B cell (primary cell): ENCODE measurements around the gene USP7. TPM values are rescaled to one million over a fixed set of nuclear protein-coding genes. Genes with fewer than 3 reads are reported as not detected.

Experiments used
- ATAC-seq: fragments of 200-7000 bp; cut with Tn5 transposase; one replicate; pipeline ENCODE4 v1.10.0; 2021; ENCODE audit warnings: low read depth, mild to moderate bottlenecking, moderate number of reproducible peaks, moderate library complexity
- CTCF ChIA-PET: fragments of 350-600 bp; sonication (Branson Sonifier 250); formaldehyde crosslinking; loops from one replicate; lab custom pipeline; 2021; ENCODE audit warnings: antibody characterized with exemption, inconsistent platforms; lab: Charles Lee
- POLR2A ChIA-PET: fragments of 350-600 bp; sonication (Branson Sonifier 250); formaldehyde crosslinking; loops from one replicate; lab custom pipeline; 2021; ENCODE audit warnings: antibody characterized with exemption; lab: Charles Lee
- DNase-seq: peaks from one replicate; pipeline ENCODE4 v3.0.0; 2013
- H2AFZ ChIP-seq: 2 replicates; pipeline ENCODE4 v1.6.1; 2012; ENCODE audit warnings: mild to moderate bottlenecking, low read depth, low read length; ENCODE audit not compliant: insufficient read depth, poor library complexity, severe bottlenecking
- H3K27ac ChIP-seq, 2 donors: 1 replicate in 1 of 2; 2 replicates in 1 of 2; pipeline ENCODE4 v1.5.1; 2012 to 2013; ENCODE audit warnings: low read length in 2 of 2, mild to moderate bottlenecking in 2 of 2, moderate library complexity in 1 of 2
- H3K27me3 ChIP-seq, 4 experiments: fragments of 200-600 bp in 1 of 4; sonication (generic) in 1 of 4; replicated peaks in 1 of 4; 1 replicate in 2 of 4; 2 replicates in 2 of 4; pipeline versions ENCODE4 v1.6.1 to v1.7.0; 2013 to 2016; ENCODE audit warnings: low read length in 3 of 4, mild to moderate bottlenecking in 2 of 4, mixed read lengths in 1 of 4, moderate library complexity in 1 of 4; ENCODE audit not compliant: insufficient read depth in 4 of 4, control insufficient read depth in 3 of 4; ENCODE audit errors: control extremely low read depth in 1 of 4
- H3K36me3 ChIP-seq, 2 experiments: replicated peaks in 1 of 2; 1 replicate in 1 of 2; 2 replicates in 1 of 2; pipeline versions ENCODE4 v1.6.1 to v1.7.1; 2013; ENCODE audit warnings: low read length in 1 of 2; ENCODE audit not compliant: insufficient read depth in 2 of 2, control insufficient read depth in 1 of 2; ENCODE audit errors: control extremely low read depth in 1 of 2, extremely low read depth in 1 of 2
- H3K4me1 ChIP-seq, 2 donors: fragments of 200-600 bp in 1 of 2; sonication (generic) in 1 of 2; 1 replicate in 1 of 2; 2 replicates in 1 of 2; pipeline versions ENCODE4 v1.5.1 to v1.6.1; 2013 to 2017; ENCODE audit warnings: low read length in 2 of 2; ENCODE audit not compliant: control insufficient read depth in 2 of 2, insufficient read depth in 2 of 2
- H3K4me2 ChIP-seq: replicated peaks from 2 replicates; pipeline ENCODE3; 2012; ENCODE audit warnings: mild to moderate bottlenecking, low read depth, low read length; ENCODE audit not compliant: poor library complexity, severe bottlenecking
- H3K4me3 ChIP-seq, 5 experiments: fragments of 200-600 bp in 1 of 5; sonication (generic) in 1 of 5; 1 replicate in 3 of 5; 2 replicates in 2 of 5; pipeline versions ENCODE4 v1.5.1 to v1.7.0; 2011 to 2016; ENCODE audit warnings: low read length in 4 of 5, mild to moderate bottlenecking in 4 of 5, low read depth in 2 of 5, control low read depth in 1 of 5, moderate library complexity in 1 of 5; ENCODE audit not compliant: insufficient read depth in 1 of 5; ENCODE audit errors: control extremely low read depth in 1 of 5, extremely low read depth in 1 of 5
- H3K79me2 ChIP-seq: fragments of 200-600 bp; sonication (generic); one replicate; pipeline ENCODE4 v1.6.0; 2016; ENCODE audit warnings: low read length; ENCODE audit not compliant: control insufficient read depth, insufficient read depth
- H3K9ac ChIP-seq: fragments of 200-600 bp; sonication (generic); 2 replicates; pipeline ENCODE4 v1.6.1; 2017; ENCODE audit warnings: mild to moderate bottlenecking, low read length, moderate library complexity
- H3K9me3 ChIP-seq, 3 donors: one replicate each; pipeline versions ENCODE4 v1.6.1 to v1.7.1; 2013; ENCODE audit warnings: low read length in 2 of 3; ENCODE audit not compliant: control insufficient read depth in 2 of 3, insufficient read depth in 1 of 3; ENCODE audit errors: control extremely low read depth in 1 of 3
- H4K20me1 ChIP-seq: 2 replicates; pipeline ENCODE4 v1.6.0; 2012; ENCODE audit warnings: mild to moderate bottlenecking, low read length; ENCODE audit not compliant: insufficient read depth, control insufficient read depth, poor library complexity, severe bottlenecking
- H3K27ac Mint-ChIP-seq: one replicate; pipeline ENCODE4 v1.8.0; 2021; ENCODE audit warnings: mixed read lengths
- H3K27me3 Mint-ChIP-seq: one replicate; pipeline ENCODE4 v1.8.0; 2021; ENCODE audit warnings: mixed read lengths
- H3K4me1 Mint-ChIP-seq: one replicate; pipeline ENCODE4 v1.8.0; 2021; ENCODE audit warnings: mixed read lengths
- H3K4me3 Mint-ChIP-seq: one replicate; pipeline ENCODE4 v1.8.0; 2021; ENCODE audit warnings: mixed read lengths
- H3K9me3 Mint-ChIP-seq: one replicate; pipeline ENCODE4 v1.8.0; 2022; ENCODE audit warnings: mixed read lengths; ENCODE audit not compliant: insufficient read depth
- CTCF ChIP-seq: fragments of 200-600 bp; IDR thresholded peaks from one replicate; pipeline ENCODE4 v1.8.0; 2022; ENCODE audit warnings: antibody characterized with exemption, mild to moderate bottlenecking
- EZH2 ChIP-seq: IDR thresholded peaks from 2 replicates; pipeline ENCODE4 v1.6.1; 2012; ENCODE audit warnings: borderline replicate concordance, low read depth, mild to moderate bottlenecking, moderate library complexity, low read length; ENCODE audit not compliant: insufficient read depth, poor library complexity, severe bottlenecking
- WGBS: methylation state at CpG from one replicate; pipeline ENCODE4 v1.1.5; 2013; ENCODE audit warnings: missing lambda C conversion rate; ENCODE audit not compliant: insufficient coverage; 5-methylcytosine and 5-hydroxymethylcytosine counted together
- intact Hi-C: fragments of 100-400 bp; cut with micrococcal nuclease; formaldehyde crosslinking; loops from one replicate; pipeline ENCODE4 v1.10.0; 2022
- polyA plus RNA-seq: library from polyadenylated mRNA; depleted of rRNA; stranded (reverse); fragments of >200 nt; gene quantifications from 2 replicates; pipeline ENCODE4 v1.2.3, GENCODE V29; 2012
- total RNA-seq, 2 donors: library from RNA; stranded (reverse); fragments of 120-200 nt in 1 of 2; gene quantifications; 1 replicate in 1 of 2; 2 replicates in 1 of 2; pipeline versions ENCODE4 v1.2.3 to v1.2.4, GENCODE V29; 2013 to 2022

The USP7 gene
- total and polyA plus RNA-seq, 2 donors (not counting 1 experiment from before 2014, with no cell fraction given): 27.4 to 223 TPM

DNA sequence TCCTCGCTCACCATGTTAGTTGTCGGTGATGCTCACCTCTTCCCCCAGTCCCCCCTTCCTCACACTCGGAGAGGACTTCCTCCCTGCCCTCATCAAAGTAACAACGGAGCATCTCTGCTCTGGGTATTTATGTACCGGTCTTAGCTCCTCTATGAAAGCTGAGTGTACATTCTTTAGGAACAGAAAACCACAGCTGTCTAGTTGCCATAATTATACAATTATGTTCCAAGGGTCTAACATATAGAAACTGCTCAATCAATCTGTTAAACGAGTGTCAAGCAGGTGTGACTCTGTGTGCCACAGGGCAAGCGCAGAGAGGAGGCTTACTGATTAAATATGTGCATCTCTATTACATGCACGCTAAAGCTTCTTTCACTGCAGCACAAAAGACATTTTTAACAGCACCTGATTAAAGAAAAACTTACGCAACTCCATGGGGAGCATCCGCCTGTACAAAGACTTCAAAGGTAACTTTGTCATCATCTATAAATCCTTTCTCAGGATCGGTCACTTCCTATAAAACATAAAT is 43.7 kb downstream of the USP7 start:
- Histone ChIP-seq H3K27ac (no peak overlapping the region), H3K4me1 (peaks cover 8 to 11% of the 10 kb centered on the region in 2 donors), H3K27me3 (no peaks in the 10 kb centered on the region), H3K9ac (no peak overlapping the region), H4K20me1 (peaks cover 84% of the 10 kb centered on the region), H3K4me3 (no peak overlapping the region), H3K36me3 (peaks cover 6 to 90% of the 10 kb centered on the region in 2 experiments), H3K4me2 (no peak overlapping the region), H3K79me2 (peaks cover 86% of the 10 kb centered on the region), H2AFZ (no peak overlapping the region), H3K9me3 (no peaks in the 10 kb centered on the region)
- ATAC-seq (no peak), DNase-seq (no peak)
- ChIA-PET POLR2A (no interaction called here), CTCF (interaction anchor here (1.3 to 2.4 kb wide), 4 partner anchors 9 to 215 kb away, joined by 4 to 6 read pairs (median 4); no protein-coding TSS in a partner anchor)
- H3K4me3 Mint-ChIP-seq: no peak overlapping the region
- H3K4me1 Mint-ChIP-seq: peaks cover 19% of the 10 kb centered on the region
- no peak overlapping the region for H3K27ac Mint-ChIP-seq
- H3K9me3 Mint-ChIP-seq: no peaks in the 10 kb centered on the region
- TF ChIP-seq EZH2 (no peak), CTCF (no peak)
- intact Hi-C loops: no loop called here
- 98% methylated on average over 7 of the region's 11 CpGs for WGBS
- H3K27me3 Mint-ChIP-seq: no peaks in the 10 kb centered on the region

GRCh38 chr16:8919089-8919933 is 44.4 kb downstream of the USP7 start:
- ChIA-PET POLR2A (no interaction called here), CTCF (interaction anchor here (1.2 to 2.4 kb wide), 5 partner anchors 8 to 215 kb away, joined by 4 to 6 read pairs (median 4); no protein-coding TSS in a partner anchor)
- Histone ChIP-seq H3K9me3 (no peaks in the 10 kb centered on the region), H3K27me3 (no peaks in the 10 kb centered on the region), H4K20me1 (peaks cover 83% of the 10 kb centered on the region), H2AFZ (no peak overlapping the region), H3K4me3 (no peak overlapping the region), H3K4me1 (peaks cover 8 to 10% of the 10 kb centered on the region in 2 donors), H3K9ac (no peak overlapping the region), H3K4me2 (no peak overlapping the region), H3K27ac (no peak overlapping the region), H3K79me2 (peaks cover 86% of the 10 kb centered on the region), H3K36me3 (peaks cover 6 to 90% of the 10 kb centered on the region in 2 experiments)
- Mint-ChIP-seq H3K27me3 (no peaks in the 10 kb centered on the region), H3K27ac (no peak overlapping the region), H3K4me3 (no peak overlapping the region), H3K4me1 (peaks cover 14% of the 10 kb centered on the region), H3K9me3 (no peaks in the 10 kb centered on the region)
- intact Hi-C loops: no loop called here
- DNase-seq (no peak), ATAC-seq (no peak)
- WGBS: 91% methylated on average over 14 of the region's 18 CpGs
- TF ChIP-seq CTCF: no peak
- no peak for TF ChIP-seq EZH2
